Peyer's patch (tissue), 4 donors: Measurements from ENCODE around the gene HMG20B. TPM values are rescaled to one million over a fixed set of nuclear protein-coding genes. Genes with fewer than 3 reads are reported as not detected.

Source experiments
- DNase-seq, 3 donors: peaks; one replicate each; pipeline ENCODE4 v3.0.0-alpha.2; 2017 to 2019
- H3K27ac ChIP-seq, 4 donors: fragments of 200-600 bp; sonication (generic); one replicate each; pipeline ENCODE4 v1.5.1; 2016 to 2019
- H3K27me3 ChIP-seq, 2 donors: fragments of 200-600 bp; sonication (generic); one replicate each; pipeline ENCODE4 v1.5.1; 2019
- H3K36me3 ChIP-seq, 3 donors: fragments of 200-600 bp; sonication (generic); one replicate each; pipeline ENCODE4 v1.5.1; 2016 to 2019
- H3K4me1 ChIP-seq, 4 donors: fragments of 200-600 bp; sonication (generic); one replicate each; pipeline ENCODE4 v1.5.1; 2016 to 2019
- H3K4me3 ChIP-seq, 4 donors: fragments of 200-600 bp; sonication (generic); 1 replicate in 3 of 4; 2 replicates in 1 of 4; pipeline ENCODE4 v1.5.1; 2016 to 2019; ENCODE audit warnings: mild to moderate bottlenecking in 1 of 4
- H3K9me3 ChIP-seq, 4 donors: fragments of 200-600 bp; sonication (generic); one replicate each; pipeline ENCODE4 v1.5.1; 2016 to 2019; ENCODE audit warnings: mild to moderate bottlenecking in 1 of 4
- POLR2A ChIP-seq, 2 donors: fragments of 450-650 bp; IDR thresholded peaks; one replicate each; pipeline ENCODE4 v1.5.1; 2017; ENCODE audit warnings: antibody characterized with exemption in 2 of 2, mild to moderate bottlenecking in 2 of 2, moderate library complexity in 2 of 2
- total RNA-seq, 4 donors: library from RNA; depleted of rRNA; stranded (reverse); fragments of >200 nt; gene quantifications; one replicate each; pipeline ENCODE4 v1.1.0, GENCODE V29; 2016
- TF ChIP-seq, protein P1 (sequence below), 6 experiments: fragments of 450-650 bp in 4 of 6; fragments of 200-600 bp in 2 of 6; sonication (generic) in 1 of 6; IDR thresholded peaks; one replicate each; pipeline ENCODE4 v1.5.1; 2017 to 2019; ENCODE audit warnings: antibody characterized with exemption in 6 of 6, mild to moderate bottlenecking in 3 of 6, moderate library complexity in 1 of 6

Gene HMG20B
- total RNA-seq, 4 donors from 2014 or later, result 70.4 to 236 (median 117) TPM

DNA sequence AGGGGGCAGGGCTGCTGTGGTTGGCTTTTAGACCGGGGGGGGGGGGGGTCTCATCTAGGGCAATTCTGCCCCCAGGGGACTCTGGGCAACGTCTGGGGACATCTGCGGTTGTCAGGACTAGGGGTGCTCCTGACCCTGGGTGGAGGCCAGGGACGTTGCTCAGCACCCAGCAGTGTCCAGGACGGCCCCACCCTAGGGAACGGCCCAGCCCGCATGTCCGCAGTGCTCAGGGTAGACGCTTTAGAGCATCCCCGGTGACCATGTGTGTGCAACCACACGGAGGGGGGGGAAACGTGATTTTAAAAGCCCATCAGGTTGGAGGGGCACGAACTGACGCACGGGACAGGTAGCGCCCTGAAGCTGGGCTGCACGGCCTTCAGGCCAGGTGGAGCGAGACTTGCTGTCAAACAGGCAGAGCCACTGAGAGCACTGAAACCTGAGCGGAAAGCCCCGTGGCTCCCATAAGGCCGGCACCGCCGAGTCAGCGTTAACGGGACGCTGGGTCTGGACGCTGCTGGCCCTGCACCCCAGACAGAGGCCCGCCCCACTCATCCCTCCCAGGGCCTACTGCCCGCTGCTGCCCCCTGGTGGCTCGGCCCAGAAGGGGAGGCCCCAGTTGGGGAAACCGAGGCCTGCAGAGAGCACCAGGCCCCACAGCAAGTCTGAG lies 45.5 kb downstream of the HMG20B start:
- no peaks in the 10 kb centered on the region for H3K9me3 ChIP-seq
- H3K27ac ChIP-seq, result peak overlapping the region in 3 of 4 donors; percentile 3 to 43 (median 6)
- no peaks in the 10 kb centered on the region for H3K27me3 ChIP-seq
- peaks cover 0 to 71% (median 0%) of the 10 kb centered on the region in 3 donors for H3K36me3 ChIP-seq
- DNase-seq, result peak; percentile 56 to 79 (median 77)
- no peak overlapping the region for H3K4me3 ChIP-seq
- H3K4me1 ChIP-seq, result peaks cover 0 to 22% (median 0%) of the 10 kb centered on the region in 4 donors
- TF ChIP-seq, protein P1, sequence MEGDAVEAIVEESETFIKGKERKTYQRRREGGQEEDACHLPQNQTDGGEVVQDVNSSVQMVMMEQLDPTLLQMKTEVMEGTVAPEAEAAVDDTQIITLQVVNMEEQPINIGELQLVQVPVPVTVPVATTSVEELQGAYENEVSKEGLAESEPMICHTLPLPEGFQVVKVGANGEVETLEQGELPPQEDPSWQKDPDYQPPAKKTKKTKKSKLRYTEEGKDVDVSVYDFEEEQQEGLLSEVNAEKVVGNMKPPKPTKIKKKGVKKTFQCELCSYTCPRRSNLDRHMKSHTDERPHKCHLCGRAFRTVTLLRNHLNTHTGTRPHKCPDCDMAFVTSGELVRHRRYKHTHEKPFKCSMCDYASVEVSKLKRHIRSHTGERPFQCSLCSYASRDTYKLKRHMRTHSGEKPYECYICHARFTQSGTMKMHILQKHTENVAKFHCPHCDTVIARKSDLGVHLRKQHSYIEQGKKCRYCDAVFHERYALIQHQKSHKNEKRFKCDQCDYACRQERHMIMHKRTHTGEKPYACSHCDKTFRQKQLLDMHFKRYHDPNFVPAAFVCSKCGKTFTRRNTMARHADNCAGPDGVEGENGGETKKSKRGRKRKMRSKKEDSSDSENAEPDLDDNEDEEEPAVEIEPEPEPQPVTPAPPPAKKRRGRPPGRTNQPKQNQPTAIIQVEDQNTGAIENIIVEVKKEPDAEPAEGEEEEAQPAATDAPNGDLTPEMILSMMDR (IDR thresholded peaks at IDR 0.05), result peak; percentile 82 to 91 (median 87)
- no peak for TF ChIP-seq POLR2A (IDR thresholded peaks at IDR 0.05)

DNA sequence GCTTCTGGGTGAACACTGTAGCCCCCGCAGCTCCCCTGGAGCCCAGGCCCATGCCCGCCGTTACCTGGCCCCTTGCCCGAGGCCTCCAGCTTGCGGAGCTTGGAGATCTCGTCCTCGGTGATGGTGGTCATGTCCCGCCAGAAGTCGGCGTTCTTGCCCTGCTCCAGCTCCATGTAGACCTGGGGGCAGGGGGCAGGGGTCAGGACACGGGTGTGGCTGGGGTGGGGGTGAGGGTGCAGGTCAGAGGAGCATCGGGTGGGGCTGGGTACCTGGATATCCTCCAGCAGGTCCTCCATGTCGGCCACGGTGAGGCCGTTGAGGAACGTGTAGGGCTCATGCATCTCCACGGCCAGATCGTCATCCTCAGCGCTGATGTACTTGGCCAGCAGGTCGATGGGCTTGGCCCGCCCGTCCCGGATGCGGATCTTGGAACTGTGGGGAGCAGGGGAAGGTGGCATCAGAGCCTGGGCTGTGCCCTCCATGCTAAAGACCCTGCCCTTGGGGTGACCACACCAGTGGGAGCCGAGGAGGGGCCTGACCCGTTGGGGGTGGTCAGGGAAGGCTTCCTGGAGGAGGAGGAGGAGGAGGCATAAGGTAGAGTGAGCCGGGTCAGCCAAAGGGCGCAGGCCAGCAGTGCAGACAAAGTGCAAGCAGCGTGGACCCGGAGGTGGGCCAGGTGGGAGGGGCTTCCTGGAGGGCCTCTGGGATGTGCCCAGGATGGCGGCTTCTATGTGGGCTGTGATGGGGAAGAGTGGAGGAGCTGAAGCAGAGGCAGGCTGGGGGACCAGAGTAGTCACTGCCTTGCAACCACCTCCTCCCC lies 46.3 kb downstream of the HMG20B start:
- Histone ChIP-seq H3K4me1 (peaks cover 0 to 15% (median 0%) of the 10 kb centered on the region in 4 donors), H3K36me3 (peaks cover 0 to 68% (median 0%) of the 10 kb centered on the region in 3 donors), H3K27ac (no peak overlapping the region), H3K4me3 (no peak overlapping the region), H3K9me3 (no peaks in the 10 kb centered on the region), H3K27me3 (no peaks in the 10 kb centered on the region)
- TF ChIP-seq, protein P1 (IDR thresholded peaks at IDR 0.05), result no peak
- no peak for TF ChIP-seq POLR2A (IDR thresholded peaks at IDR 0.05)
- no peak for DNase-seq

DNA sequence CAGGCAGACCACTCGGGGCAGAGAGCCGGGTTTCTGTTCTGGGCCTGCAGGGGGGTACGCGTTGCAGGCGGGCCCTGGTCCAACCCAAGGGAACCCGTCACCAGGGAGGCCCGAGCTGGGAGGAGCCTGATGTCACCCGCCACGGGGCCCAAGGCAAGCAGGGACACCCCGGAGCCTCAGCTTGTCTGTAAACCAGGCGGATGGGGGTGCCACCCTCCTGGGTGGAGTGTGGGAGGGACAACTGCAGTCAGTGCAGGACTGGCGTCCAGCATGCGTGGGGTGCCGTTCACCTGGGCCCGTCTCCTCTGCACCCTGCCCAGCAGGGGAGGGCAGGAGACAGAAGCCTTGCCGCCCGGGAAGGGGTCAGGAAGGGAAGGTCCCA lies 46.9 kb downstream of the HMG20B start:
- DNase-seq, result no peak
- TF ChIP-seq, protein P1 (IDR thresholded peaks at IDR 0.05), result no peak
- TF ChIP-seq POLR2A (IDR thresholded peaks at IDR 0.05), result no peak
- peaks cover 0 to 67% (median 0%) of the 10 kb centered on the region in 3 donors for H3K36me3 ChIP-seq

DNA sequence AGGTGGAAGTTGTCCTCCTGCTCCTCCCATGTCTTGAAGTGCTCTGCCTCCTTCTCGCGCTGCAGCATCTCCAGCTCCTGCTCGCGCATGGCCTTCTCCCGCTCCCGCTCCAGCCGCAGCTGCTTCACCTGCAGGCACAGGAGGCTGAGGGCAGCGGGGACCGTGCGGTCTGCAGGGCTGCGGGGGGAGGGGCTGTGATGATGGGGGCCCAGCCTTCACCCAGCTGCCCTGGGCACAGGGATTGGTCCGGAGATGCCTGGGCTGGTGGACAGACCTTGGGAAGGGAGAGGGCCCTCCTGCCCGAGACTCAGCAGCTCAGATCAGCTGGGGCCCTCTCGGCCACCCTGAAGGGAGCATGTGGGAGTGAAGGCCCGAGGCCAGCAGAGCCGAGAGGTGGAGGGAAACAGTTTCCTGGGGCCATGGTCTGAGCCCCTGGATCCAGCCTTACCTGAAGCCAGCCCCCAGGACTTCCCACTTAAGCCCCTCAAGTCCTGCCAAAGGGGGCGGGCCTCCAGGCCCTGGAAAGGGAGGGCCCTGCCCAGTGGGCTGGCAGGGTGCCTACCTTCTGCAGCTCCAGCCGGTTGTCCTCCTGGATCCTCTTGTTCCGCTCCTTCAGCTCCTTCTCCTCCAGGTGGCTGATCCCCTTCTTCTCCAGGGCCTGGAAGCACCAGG lies 47.5 kb downstream of the HMG20B start:
- no peaks in the 10 kb centered on the region for H3K9me3 ChIP-seq
- DNase-seq, result no peak
- no peaks in the 10 kb centered on the region for H3K27me3 ChIP-seq
- TF ChIP-seq, protein P1 (IDR thresholded peaks at IDR 0.05), result no peak
- TF ChIP-seq POLR2A (IDR thresholded peaks at IDR 0.05), result no peak
- peaks cover 0 to 23% (median 0%) of the 10 kb centered on the region in 4 donors for H3K4me1 ChIP-seq
- H3K27ac ChIP-seq, result no peak overlapping the region
- H3K36me3 ChIP-seq, result peaks cover 0 to 67% (median 0%) of the 10 kb centered on the region in 3 donors
- no peak overlapping the region for H3K4me3 ChIP-seq

More for the DNA sequence above, 46.9 kb downstream of the HMG20B start:
- Histone ChIP-seq H3K4me3 (no peak overlapping the region), H3K9me3 (no peaks in the 10 kb centered on the region), H3K4me1 (peaks cover 0 to 16% (median 0%) of the 10 kb centered on the region in 4 donors), H3K27ac (no peak overlapping the region), H3K27me3 (no peaks in the 10 kb centered on the region)

DNA sequence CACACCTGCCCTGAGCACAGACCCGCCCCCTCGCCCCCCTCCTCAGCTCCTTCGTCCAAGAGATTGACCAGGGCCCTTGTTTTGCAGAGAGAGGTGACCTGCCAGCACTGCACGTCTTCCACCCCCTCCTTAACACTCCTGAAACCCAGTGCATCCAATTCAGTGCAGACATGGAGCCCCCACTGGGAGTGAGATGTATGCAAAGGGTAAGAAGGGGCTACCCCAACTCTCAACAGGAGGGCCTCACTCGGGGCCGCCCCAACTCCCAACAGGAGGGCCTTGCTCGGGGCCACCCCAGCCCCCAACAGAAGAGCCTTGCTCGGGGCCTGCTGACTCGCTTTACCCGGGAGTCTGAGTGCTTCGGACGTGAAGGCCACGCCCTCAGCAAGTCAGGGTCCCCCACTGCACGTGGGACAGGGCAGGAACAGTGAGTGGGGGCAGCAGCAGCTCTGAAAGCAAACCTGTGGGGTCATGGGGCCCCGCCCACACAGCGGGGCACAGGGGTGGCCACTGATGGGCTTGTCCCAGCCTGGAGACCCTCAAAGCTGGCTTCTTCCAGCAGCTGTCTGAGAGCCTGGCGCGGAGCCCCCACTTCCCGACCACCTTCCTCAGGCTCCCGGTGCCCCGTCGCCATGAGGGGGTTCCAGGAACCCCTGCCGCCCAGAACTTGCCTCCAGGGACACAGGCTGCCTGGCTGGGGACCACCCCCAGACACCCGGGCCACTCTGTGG lies 48.2 kb downstream of the HMG20B start:
- TF ChIP-seq, protein P1 (IDR thresholded peaks at IDR 0.05), result no peak
- no peak for TF ChIP-seq POLR2A (IDR thresholded peaks at IDR 0.05)
- Histone ChIP-seq H3K36me3 (peaks cover 0 to 60% (median 0%) of the 10 kb centered on the region in 3 donors), H3K4me1 (peaks cover 0 to 30% (median 6%) of the 10 kb centered on the region in 4 donors), H3K9me3 (no peaks in the 10 kb centered on the region), H3K27ac (no peak overlapping the region), H3K4me3 (no peak overlapping the region), H3K27me3 (no peaks in the 10 kb centered on the region)
- no peak for DNase-seq
